Neuron (in vitro differentiated cells): Measurements from ENCODE around the gene TSEN2.

Source experiments
- H2AFZ ChIP-seq: one replicate; pipeline ENCODE4 v1.6.1; 2013; ENCODE audit warnings: low read depth, mild to moderate bottlenecking, inconsistent platforms, low read length, moderate library complexity
- H3K27me3 ChIP-seq: one replicate; pipeline ENCODE4 v1.6.1; 2013; ENCODE audit warnings: low read length; ENCODE audit not compliant: insufficient read depth
- H3K36me3 ChIP-seq: one replicate; pipeline ENCODE4 v1.6.1; 2013; ENCODE audit warnings: low read length; ENCODE audit not compliant: insufficient read depth
- H3K4me1 ChIP-seq: one replicate; pipeline ENCODE4 v1.6.1; 2013; ENCODE audit warnings: low read length; ENCODE audit not compliant: insufficient read depth
- H3K4me3 ChIP-seq: 2 replicates; pipeline ENCODE4 v1.5.1; 2013; ENCODE audit warnings: mild to moderate bottlenecking, low read length, moderate library complexity
- H3K9me3 ChIP-seq: one replicate; pipeline ENCODE4 v1.6.1; 2013; ENCODE audit warnings: low read length

TSEN2 gene

DNA sequence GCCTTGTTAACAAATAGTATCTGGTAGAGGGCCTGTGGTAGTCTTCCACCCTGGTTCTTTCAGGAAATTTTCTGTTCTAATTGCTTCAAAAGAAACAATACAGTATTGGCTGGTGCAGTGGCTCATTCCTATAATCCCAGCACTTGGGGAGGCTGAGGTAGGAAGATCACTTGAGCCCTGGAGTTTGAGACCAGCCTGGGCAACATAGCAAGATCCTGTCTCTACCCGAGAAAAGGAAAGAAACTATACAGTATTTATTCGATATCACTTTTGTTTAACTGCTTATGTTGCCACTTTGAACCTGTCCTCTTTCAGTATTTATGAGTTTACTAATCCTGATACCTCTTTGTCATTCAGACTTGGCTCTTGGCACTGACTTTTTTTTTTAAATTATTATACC is 77.1 kb downstream of the TSEN2 start:
- Histone ChIP-seq H3K9me3 (peaks cover 4% of the 10 kb centered on the region), H3K27me3 (no peaks in the 10 kb centered on the region)

GRCh38 chr3:12562451-12562850 is 78.2 kb downstream of the TSEN2 start:
- H3K9me3 ChIP-seq = peaks cover 7% of the 10 kb centered on the region
- no peak overlapping the region for H2AFZ ChIP-seq
- H3K27me3 ChIP-seq = no peaks in the 10 kb centered on the region
- H3K4me3 ChIP-seq = no peak overlapping the region
- H3K4me1 ChIP-seq = peaks cover 41% of the 10 kb centered on the region
- peaks cover 2% of the 10 kb centered on the region for H3K36me3 ChIP-seq

More for the DNA sequence above, 77.1 kb downstream of the TSEN2 start:
- Histone ChIP-seq H3K4me3 (no peak overlapping the region), H3K4me1 (peaks cover 43% of the 10 kb centered on the region), H2AFZ (no peak overlapping the region), H3K36me3 (no peaks in the 10 kb centered on the region)

DNA sequence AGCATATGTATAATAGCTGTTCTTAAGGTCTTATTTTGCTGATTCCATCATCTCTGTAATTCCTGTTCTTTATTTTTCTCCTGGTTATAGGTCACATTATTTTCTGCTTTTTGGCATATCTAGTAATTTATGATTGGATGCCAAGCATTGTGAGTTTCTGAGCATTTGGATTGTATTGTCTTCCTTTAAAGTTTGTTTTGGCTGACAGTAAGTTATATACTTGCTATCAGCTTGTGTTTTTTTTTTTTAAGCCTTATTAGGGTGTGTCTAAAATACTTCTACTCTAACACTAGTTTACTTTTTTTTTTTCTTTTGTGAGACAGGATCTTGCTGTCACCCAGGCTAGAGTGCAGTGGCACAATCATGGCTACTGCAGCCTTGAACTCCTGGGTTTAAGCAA is 82.7 kb downstream of the TSEN2 start:
- H3K36me3 ChIP-seq = peaks cover 25% of the 10 kb centered on the region
- H3K27me3 ChIP-seq = no peaks in the 10 kb centered on the region
- H3K4me3 ChIP-seq = no peak overlapping the region
- H3K4me1 ChIP-seq = peaks cover 13% of the 10 kb centered on the region
- H2AFZ ChIP-seq = no peak overlapping the region
- peaks cover 7% of the 10 kb centered on the region for H3K9me3 ChIP-seq

DNA sequence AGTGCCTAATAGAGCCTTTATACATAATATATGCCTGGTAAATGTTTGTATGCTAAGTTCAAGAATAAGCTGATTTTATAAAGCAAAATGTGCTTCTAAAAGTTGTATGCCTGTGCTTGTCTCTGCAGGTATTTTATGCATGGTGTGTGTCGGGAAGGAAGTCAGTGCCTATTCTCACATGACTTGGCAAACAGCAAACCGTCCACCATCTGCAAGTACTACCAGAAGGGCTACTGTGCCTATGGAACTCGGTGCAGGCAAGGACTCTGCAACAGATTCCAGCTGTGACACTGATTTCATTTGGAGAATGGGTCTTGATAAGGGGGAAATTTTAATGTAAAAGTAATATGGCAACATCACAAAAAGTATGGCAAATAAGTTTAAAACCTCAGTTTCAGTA is 84.5 kb downstream of the TSEN2 start:
- H3K36me3 ChIP-seq = peaks cover 38% of the 10 kb centered on the region
- H3K9me3 ChIP-seq = peaks cover 7% of the 10 kb centered on the region
- no peaks in the 10 kb centered on the region for H3K27me3 ChIP-seq
- no peak overlapping the region for H2AFZ ChIP-seq
- no peaks in the 10 kb centered on the region for H3K4me1 ChIP-seq
- no peak overlapping the region for H3K4me3 ChIP-seq

DNA sequence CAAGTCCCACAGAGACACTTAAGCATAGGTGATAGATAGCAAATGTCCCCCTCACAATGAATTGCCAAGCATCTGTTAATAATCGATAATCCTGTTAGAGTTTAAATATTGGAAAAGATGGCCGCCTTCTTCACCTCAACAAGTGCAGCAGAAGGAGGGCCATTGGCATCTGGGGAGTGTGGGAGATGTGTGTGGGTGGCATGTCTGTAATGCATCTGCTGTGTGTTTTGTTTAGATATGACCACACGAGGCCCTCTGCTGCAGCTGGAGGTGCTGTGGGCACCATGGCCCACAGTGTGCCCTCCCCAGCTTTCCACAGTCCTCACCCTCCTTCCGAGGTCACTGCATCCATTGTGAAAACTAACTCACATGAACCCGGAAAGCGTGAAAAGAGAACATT is 85.6 kb downstream of the TSEN2 start:
- H2AFZ ChIP-seq = no peak overlapping the region
- peaks cover 49% of the 10 kb centered on the region for H3K36me3 ChIP-seq
- no peaks in the 10 kb centered on the region for H3K4me1 ChIP-seq
- H3K9me3 ChIP-seq = peaks cover 7% of the 10 kb centered on the region
- H3K4me3 ChIP-seq = no peak overlapping the region
- no peaks in the 10 kb centered on the region for H3K27me3 ChIP-seq

DNA sequence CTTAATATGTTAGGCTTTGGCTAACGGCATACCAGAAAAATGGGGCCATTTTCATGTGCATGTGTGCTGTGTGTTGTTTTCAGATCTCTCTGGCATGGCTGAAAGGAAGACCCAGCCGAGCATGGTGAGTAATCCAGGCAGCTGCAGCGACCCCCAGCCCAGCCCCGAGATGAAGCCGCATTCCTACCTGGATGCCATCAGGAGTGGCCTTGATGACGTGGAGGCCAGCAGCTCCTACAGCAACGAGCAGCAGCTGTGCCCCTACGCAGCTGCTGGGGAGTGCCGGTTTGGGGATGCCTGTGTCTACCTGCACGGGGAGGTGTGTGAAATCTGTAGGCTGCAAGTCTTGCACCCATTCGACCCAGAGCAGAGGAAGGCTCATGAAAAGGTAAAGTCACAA is 87.7 kb downstream of the TSEN2 start:
- no peaks in the 10 kb centered on the region for H3K4me1 ChIP-seq
- peaks cover 70% of the 10 kb centered on the region for H3K36me3 ChIP-seq
- H3K4me3 ChIP-seq = no peak overlapping the region
- H3K27me3 ChIP-seq = no peaks in the 10 kb centered on the region
- H3K9me3 ChIP-seq = peaks cover 2% of the 10 kb centered on the region
- H2AFZ ChIP-seq = no peak overlapping the region

DNA sequence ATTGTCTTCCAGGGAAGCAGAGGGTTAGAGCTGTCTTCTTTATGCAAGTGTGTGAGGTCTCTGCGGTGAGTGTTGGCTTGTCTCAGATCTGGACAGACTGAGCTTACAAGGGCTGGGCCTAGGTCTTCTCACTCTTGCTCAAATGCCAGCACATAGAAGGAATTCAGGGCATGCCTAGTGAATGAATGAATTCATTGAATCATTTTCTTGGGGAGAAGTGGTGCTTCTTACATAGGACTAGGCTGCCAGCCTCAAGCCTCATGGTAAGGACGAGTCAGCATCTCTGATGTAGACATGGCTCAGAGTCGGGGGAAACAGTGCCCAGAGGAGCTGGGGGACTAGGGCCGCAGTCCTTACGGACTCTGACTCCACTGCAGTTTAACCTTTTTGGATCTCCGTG is 89.9 kb downstream of the TSEN2 start:
- peaks cover 83% of the 10 kb centered on the region for H3K36me3 ChIP-seq

GRCh38 chr3:12574661-12575060 is 90.4 kb downstream of the TSEN2 start:
- Histone ChIP-seq H3K36me3 (peaks cover 83% of the 10 kb centered on the region), H3K4me3 (no peak overlapping the region), H3K9me3 (no peaks in the 10 kb centered on the region), H3K27me3 (no peaks in the 10 kb centered on the region), H3K4me1 (no peaks in the 10 kb centered on the region), H2AFZ (no peak overlapping the region)

More for the DNA sequence above, 89.9 kb downstream of the TSEN2 start:
- Histone ChIP-seq H3K27me3 (no peaks in the 10 kb centered on the region), H3K4me1 (no peaks in the 10 kb centered on the region), H2AFZ (no peak overlapping the region), H3K4me3 (no peak overlapping the region), H3K9me3 (no peaks in the 10 kb centered on the region)

GRCh38 chr3:12577379-12577778 is 93.1 kb downstream of the TSEN2 start:
- H3K27me3 ChIP-seq = no peaks in the 10 kb centered on the region
- H3K4me3 ChIP-seq = no peak overlapping the region
- H3K4me1 ChIP-seq = no peaks in the 10 kb centered on the region
- H2AFZ ChIP-seq = no peak overlapping the region
- H3K9me3 ChIP-seq = no peaks in the 10 kb centered on the region
- H3K36me3 ChIP-seq = peaks cover 83% of the 10 kb centered on the region

DNA sequence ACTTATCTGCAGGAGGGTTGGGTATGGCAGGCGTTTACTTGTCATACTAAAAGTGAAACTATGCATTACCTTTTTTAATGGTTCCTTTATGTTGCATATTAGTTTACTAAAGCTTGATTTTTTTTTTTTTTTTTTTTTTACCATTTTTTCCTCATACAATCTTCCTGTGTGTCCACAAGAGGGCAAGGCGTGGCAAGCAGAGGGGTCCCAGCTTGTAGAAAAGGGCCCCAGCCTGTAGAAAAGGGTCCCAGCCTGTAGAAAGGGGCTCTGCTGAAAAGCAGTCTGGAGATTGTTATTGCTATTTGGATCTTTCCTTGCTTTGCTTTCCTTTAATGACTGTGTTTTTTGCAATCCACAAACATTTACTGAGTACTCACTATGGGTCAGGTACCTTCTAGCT is 94.5 kb downstream of the TSEN2 start:
- no peaks in the 10 kb centered on the region for H3K4me1 ChIP-seq
- no peaks in the 10 kb centered on the region for H3K27me3 ChIP-seq
- no peaks in the 10 kb centered on the region for H3K9me3 ChIP-seq
- H2AFZ ChIP-seq = no peak overlapping the region
- peaks cover 87% of the 10 kb centered on the region for H3K36me3 ChIP-seq
- H3K4me3 ChIP-seq = no peak overlapping the region

GRCh38 chr3:12579456-12579855 is 95.2 kb downstream of the TSEN2 start:
- peaks cover 87% of the 10 kb centered on the region for H3K36me3 ChIP-seq
- no peak overlapping the region for H3K4me3 ChIP-seq
- H3K4me1 ChIP-seq = no peaks in the 10 kb centered on the region
- H3K9me3 ChIP-seq = no peaks in the 10 kb centered on the region
- H2AFZ ChIP-seq = no peak overlapping the region
- no peaks in the 10 kb centered on the region for H3K27me3 ChIP-seq

DNA sequence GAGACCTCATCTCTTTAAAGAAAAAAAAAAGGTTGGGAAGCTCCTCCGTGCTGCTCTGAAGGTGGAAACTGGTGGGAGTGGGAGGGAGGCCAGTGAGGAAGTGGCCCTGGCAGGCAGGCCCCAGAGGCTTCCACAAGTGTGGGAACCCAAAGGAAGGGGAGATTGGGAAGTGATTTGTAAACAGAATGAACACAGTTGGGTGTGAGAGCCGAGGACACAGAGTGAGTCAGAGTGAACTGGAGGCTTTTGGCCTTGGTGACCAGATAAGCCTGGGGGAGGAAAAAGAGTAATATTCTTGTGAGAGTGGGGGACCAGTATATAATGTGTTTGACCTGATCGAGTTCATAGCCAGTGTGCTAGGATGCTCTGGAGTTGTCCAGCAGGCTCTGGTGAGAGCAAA is 95.6 kb downstream of the TSEN2 start:
- H3K36me3 ChIP-seq = peaks cover 87% of the 10 kb centered on the region
- H3K27me3 ChIP-seq = no peaks in the 10 kb centered on the region
- no peaks in the 10 kb centered on the region for H3K9me3 ChIP-seq
- H3K4me1 ChIP-seq = no peaks in the 10 kb centered on the region
- no peak overlapping the region for H3K4me3 ChIP-seq
- no peak overlapping the region for H2AFZ ChIP-seq

DNA sequence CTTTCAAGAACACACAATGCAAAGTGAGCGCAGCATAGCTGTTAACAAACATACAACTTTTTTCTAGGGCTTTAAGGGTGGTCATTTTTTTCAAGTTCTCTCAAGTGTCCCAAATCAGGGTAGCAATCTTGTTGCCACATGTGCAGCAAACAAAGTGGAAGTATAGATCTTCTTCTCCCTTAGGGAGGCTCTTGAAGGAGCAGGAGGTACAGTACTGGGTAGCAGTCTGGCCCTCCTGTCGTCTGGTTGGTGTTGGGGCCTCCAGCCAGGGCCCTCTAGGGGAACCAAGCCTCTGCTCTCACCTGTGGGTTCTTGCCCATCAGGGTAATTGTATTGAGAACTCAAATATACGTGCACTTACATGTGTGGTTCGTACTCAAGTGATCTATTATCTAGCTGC is 98.5 kb downstream of the TSEN2 start:
- Histone ChIP-seq H3K27me3 (no peaks in the 10 kb centered on the region), H3K9me3 (no peaks in the 10 kb centered on the region), H3K36me3 (peaks cover 86% of the 10 kb centered on the region), H2AFZ (no peak overlapping the region), H3K4me1 (no peaks in the 10 kb centered on the region), H3K4me3 (no peak overlapping the region)
